Transverse colon (tissue), 1 donor: ENCODE measurements around the gene GPSM1.

Experiments used
- EP300 ChIP-seq: sonication (generic); formaldehyde crosslinking; IDR thresholded peaks from one replicate; pipeline ENCODE4 v1.6.1; 2017; ENCODE audit warnings: antibody characterized with exemption, low read depth
- POLR2A ChIP-seq: fragments of 450-650 bp; IDR thresholded peaks from one replicate; pipeline ENCODE4 v1.6.1; 2016; ENCODE audit warnings: antibody characterized with exemption, mild to moderate bottlenecking, moderate library complexity

DNA sequence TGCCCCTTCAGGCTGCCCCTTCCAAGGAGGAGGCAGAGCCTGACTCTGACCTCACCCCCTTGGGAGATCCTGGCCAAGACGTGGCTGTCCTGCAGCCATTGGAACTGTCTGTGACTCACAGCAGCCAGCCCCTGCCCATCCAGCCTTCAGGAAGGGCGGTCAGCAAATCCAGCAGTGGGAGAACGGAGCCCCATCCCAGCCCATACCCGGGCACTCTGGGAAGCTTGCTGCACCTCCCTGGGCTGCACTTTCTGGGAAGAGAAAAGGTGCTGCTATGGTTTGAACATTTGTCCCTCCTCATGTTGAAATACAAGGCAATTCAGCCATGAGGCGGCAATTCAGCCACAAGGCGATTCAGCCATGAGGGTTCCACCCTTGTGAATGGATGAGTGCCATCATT, 47.9 kb upstream of the GPSM1 start:
- no peak for TF ChIP-seq POLR2A
- no peak for TF ChIP-seq EP300
